PC-9 (cell line): ENCODE results near the gene PTTG2.

ENCODE experiments used
- CTCF ChIP-seq: fragments of 200-600 bp; sonication (generic); conservative IDR thresholded peaks from 2 replicates; pipeline ENCODE4 v1.6.1; 2017; ENCODE audit warnings: mixed run types, antibody characterized with exemption, mild to moderate bottlenecking, moderate library complexity
- EZH2 ChIP-seq: fragments of 200-600 bp; sonication (generic); IDR thresholded peaks from 2 replicates; pipeline ENCODE4 v1.8.0; 2017; ENCODE audit warnings: antibody characterized with exemption, low read depth

GRCh38 chr4:37948542-37948941, 11.7 kb upstream of the PTTG2 start:
- TF ChIP-seq EZH2 (no peak), CTCF (no peak)
